Trophoblast cell (in vitro differentiated cells and primary cell): ENCODE measurements around the gene PKP3.

Experiments
- DNase-seq, 2 donors: peaks; one replicate each; pipeline ENCODE4 v3.0.0-alpha.2; 2016
- H2AFZ ChIP-seq: 2 replicates; pipeline ENCODE4 v1.6.1; 2013; ENCODE audit warnings: low read length, moderate library complexity, mild to moderate bottlenecking; ENCODE audit not compliant: insufficient read depth, poor library complexity
- H2AK5ac ChIP-seq: 2 replicates; pipeline ENCODE4 v1.6.1; 2013; ENCODE audit warnings: mild to moderate bottlenecking, low read length
- H2BK120ac ChIP-seq: 2 replicates; pipeline ENCODE4 v1.6.1; 2013; ENCODE audit warnings: low read length, mild to moderate bottlenecking, moderate library complexity; ENCODE audit not compliant: insufficient read depth, poor library complexity
- H2BK12ac ChIP-seq: 2 replicates; pipeline ENCODE4 v1.6.1; 2013; ENCODE audit warnings: mild to moderate bottlenecking, low read length, moderate library complexity
- H2BK5ac ChIP-seq: 2 replicates; pipeline ENCODE4 v1.6.1; 2013; ENCODE audit warnings: low read length, low read depth, moderate library complexity, mild to moderate bottlenecking; ENCODE audit not compliant: poor library complexity
- H3K14ac ChIP-seq: 2 replicates; pipeline ENCODE4 v1.6.1; 2013; ENCODE audit warnings: mild to moderate bottlenecking, low read length
- H3K18ac ChIP-seq: 2 replicates; pipeline ENCODE4 v1.6.1; 2013; ENCODE audit warnings: mild to moderate bottlenecking, low read length
- H3K23ac ChIP-seq: 2 replicates; pipeline ENCODE4 v1.6.1; 2013; ENCODE audit warnings: low read length
- H3K27ac ChIP-seq: 2 replicates; pipeline ENCODE4 v1.5.1; 2013; ENCODE audit warnings: low read depth, mild to moderate bottlenecking, inconsistent platforms, low read length, moderate library complexity
- H3K27me3 ChIP-seq: 2 replicates; pipeline ENCODE4 v1.6.1; 2013; ENCODE audit warnings: inconsistent platforms, mild to moderate bottlenecking, low read length, moderate library complexity; ENCODE audit not compliant: insufficient read depth
- H3K36me3 ChIP-seq, 2 experiments: 1 replicate in 1 of 2; 2 replicates in 1 of 2; pipeline ENCODE4 v1.6.1; 2013; ENCODE audit warnings: low read length in 2 of 2, mild to moderate bottlenecking in 2 of 2, moderate library complexity in 1 of 2; ENCODE audit not compliant: insufficient read depth in 2 of 2, control insufficient read depth in 1 of 2
- H3K4ac ChIP-seq: 2 replicates; pipeline ENCODE4 v1.6.1; 2013; ENCODE audit warnings: low read depth, mild to moderate bottlenecking, low read length, moderate library complexity
- H3K4me1 ChIP-seq, 2 experiments: 1 replicate in 1 of 2; 2 replicates in 1 of 2; pipeline ENCODE4 v1.6.1; 2013; ENCODE audit warnings: low read length in 2 of 2, mild to moderate bottlenecking in 2 of 2, moderate library complexity in 1 of 2; ENCODE audit not compliant: insufficient read depth in 2 of 2, control insufficient read depth in 1 of 2
- H3K4me2 ChIP-seq: 2 replicates; pipeline ENCODE4 v1.6.1; 2013; ENCODE audit warnings: inconsistent platforms, mild to moderate bottlenecking, low read length, moderate library complexity
- H3K4me3 ChIP-seq: 2 replicates; pipeline ENCODE4 v1.5.1; 2013; ENCODE audit warnings: mild to moderate bottlenecking, low read depth, low read length, inconsistent platforms
- H3K79me1 ChIP-seq: one replicate; pipeline ENCODE4 v1.6.1; 2013; ENCODE audit warnings: low read length
- H3K79me2 ChIP-seq: 2 replicates; pipeline ENCODE4 v1.6.1; 2013; ENCODE audit warnings: low read length, mild to moderate bottlenecking; ENCODE audit not compliant: control insufficient read depth, insufficient read depth, poor library complexity
- H3K9ac ChIP-seq: 2 replicates; pipeline ENCODE4 v1.6.1; 2013; ENCODE audit warnings: mild to moderate bottlenecking, low read length
- H3K9me3 ChIP-seq: 2 replicates; pipeline ENCODE4 v1.6.1; 2013; ENCODE audit warnings: low read depth, mild to moderate bottlenecking, control low read depth, inconsistent platforms, low read length; ENCODE audit not compliant: insufficient read depth
- H4K12ac ChIP-seq: 2 replicates; pipeline ENCODE4 v1.6.1; 2013; ENCODE audit warnings: low read depth, mild to moderate bottlenecking, low read length, moderate library complexity
- H4K8ac ChIP-seq: 2 replicates; pipeline ENCODE4 v1.6.1; 2013; ENCODE audit warnings: low read depth, mild to moderate bottlenecking, low read length, moderate library complexity
- H4K91ac ChIP-seq: one replicate; pipeline ENCODE4 v1.6.1; 2013; ENCODE audit warnings: low read depth, mild to moderate bottlenecking, low read length, moderate library complexity
- WGBS: extraction: QIAGEN DNeasy Blood & Tissue Kit; methylation state at CpG from one replicate; pipeline ENCODE4 v1.1.7; 2013; ENCODE audit warnings: missing lambda C conversion rate; ENCODE audit not compliant: insufficient read length, insufficient coverage; ENCODE audit errors: extremely low coverage; 5-methylcytosine and 5-hydroxymethylcytosine counted together

The PKP3 gene

DNA sequence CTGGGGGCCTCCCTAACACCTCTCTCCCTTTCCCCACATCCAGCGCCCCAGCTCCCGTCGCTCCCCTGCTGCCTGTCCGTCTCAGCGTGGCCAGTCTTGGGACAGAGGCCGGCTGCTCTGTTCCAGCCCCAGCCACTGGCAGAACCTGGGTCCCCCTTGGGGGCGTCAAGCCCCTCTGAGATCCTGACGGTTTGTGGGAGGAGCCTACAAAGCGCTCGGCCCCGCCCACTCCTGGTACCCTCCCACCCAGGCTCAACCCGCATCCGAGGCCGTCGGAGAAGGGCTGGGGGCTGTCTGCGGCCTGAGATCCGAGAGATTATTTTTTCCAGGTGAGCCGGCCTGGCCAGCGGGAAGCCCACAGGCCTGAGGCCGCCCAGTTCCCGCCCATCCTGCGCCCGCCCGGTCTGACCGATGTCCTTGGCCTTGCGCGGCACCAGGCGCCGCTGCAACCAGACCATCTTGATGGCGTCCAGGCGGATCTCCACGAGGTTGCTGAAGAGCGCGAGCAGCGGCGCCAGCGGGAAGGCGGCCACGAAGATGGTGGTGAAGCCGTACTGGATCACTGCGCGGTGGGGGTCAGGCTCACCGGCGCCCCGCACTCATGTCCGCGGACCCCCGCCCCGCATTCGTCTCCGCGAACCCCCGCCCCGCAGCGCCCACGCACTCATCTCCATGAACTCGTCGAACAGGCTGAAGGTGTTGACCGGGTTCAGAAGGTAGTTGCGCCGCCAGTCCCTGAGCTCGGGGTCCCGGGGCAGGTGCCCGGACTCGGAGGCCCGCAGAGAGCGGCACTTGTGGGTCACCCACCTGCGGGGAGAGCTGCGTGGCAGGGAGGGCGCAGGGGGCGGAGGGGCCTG lies 26.3 kb downstream of the PKP3 start:
- no peak overlapping the region for H2AFZ ChIP-seq
- no peak overlapping the region for H2AK5ac ChIP-seq
- no peaks in the 10 kb centered on the region for H3K27me3 ChIP-seq
- no peak overlapping the region for H4K8ac ChIP-seq
- no peaks in the 10 kb centered on the region for H3K36me3 ChIP-seq
- no peak overlapping the region for H2BK12ac ChIP-seq
- peaks cover 4% of the 10 kb centered on the region for H3K9me3 ChIP-seq
- H3K79me2 ChIP-seq, result peaks cover 14% of the 10 kb centered on the region
- H3K23ac ChIP-seq, result no peak overlapping the region
- no peak overlapping the region for H2BK120ac ChIP-seq
- WGBS, result no CpG with 5 or more reads among the region's 71 CpGs
- no peak overlapping the region for H2BK5ac ChIP-seq
- H3K4me2 ChIP-seq, result no peak overlapping the region
- no peak overlapping the region for H3K27ac ChIP-seq
- no peak overlapping the region for H4K91ac ChIP-seq
- H3K4me1 ChIP-seq, result peaks cover 19 to 32% of the 10 kb centered on the region in 2 experiments
- H4K12ac ChIP-seq, result no peak overlapping the region
- H3K4ac ChIP-seq, result no peak overlapping the region
- peaks cover 20% of the 10 kb centered on the region for H3K79me1 ChIP-seq
- H3K18ac ChIP-seq, result no peak overlapping the region
- DNase-seq, result peak; percentile 81 to 85
- H3K9ac ChIP-seq, result no peak overlapping the region
- no peak overlapping the region for H3K14ac ChIP-seq
- H3K4me3 ChIP-seq, result no peak overlapping the region

DNA sequence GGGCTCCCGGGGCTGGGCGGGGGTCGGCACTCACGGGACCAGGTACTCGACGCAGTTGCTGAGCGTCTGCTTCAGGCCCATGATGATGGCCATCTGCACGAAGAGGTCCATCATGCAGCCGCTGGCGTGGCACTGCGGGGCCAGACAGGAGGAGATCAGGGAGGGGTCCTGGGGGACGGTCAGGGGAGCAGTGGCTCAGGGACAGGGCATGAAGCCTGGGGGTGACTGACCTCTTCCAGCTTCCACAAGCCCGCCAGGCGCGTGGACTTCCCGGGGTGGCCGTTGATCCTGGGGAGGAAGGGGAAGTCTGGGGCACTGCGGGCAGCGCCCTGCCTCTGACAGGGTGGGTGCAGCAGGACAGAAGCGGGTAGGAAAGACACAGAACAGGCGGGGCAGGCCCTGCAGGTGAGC lies 26.9 kb downstream of the PKP3 start:
- Histone ChIP-seq H2AFZ (no peak overlapping the region), H3K27ac (no peak overlapping the region), H3K18ac (no peak overlapping the region), H4K12ac (no peak overlapping the region), H2BK12ac (no peak overlapping the region), H2BK120ac (no peak overlapping the region), H3K23ac (no peak overlapping the region), H3K79me1 (peaks cover 18% of the 10 kb centered on the region), H4K91ac (peak overlapping the region; percentile 37), H3K4me2 (no peak overlapping the region), H3K4me3 (no peak overlapping the region), H3K79me2 (peaks cover 9% of the 10 kb centered on the region), H2AK5ac (no peak overlapping the region), H3K27me3 (no peaks in the 10 kb centered on the region), H3K4ac (no peak overlapping the region), H4K8ac (no peak overlapping the region), H3K9me3 (peaks cover 4% of the 10 kb centered on the region), H2BK5ac (no peak overlapping the region), H3K9ac (no peak overlapping the region), H3K36me3 (no peaks in the 10 kb centered on the region), H3K4me1 (peaks cover 16 to 32% of the 10 kb centered on the region in 2 experiments), H3K14ac (no peak overlapping the region)
- no peak for DNase-seq
- no CpG with 5 or more reads among the region's 21 CpGs for WGBS

DNA sequence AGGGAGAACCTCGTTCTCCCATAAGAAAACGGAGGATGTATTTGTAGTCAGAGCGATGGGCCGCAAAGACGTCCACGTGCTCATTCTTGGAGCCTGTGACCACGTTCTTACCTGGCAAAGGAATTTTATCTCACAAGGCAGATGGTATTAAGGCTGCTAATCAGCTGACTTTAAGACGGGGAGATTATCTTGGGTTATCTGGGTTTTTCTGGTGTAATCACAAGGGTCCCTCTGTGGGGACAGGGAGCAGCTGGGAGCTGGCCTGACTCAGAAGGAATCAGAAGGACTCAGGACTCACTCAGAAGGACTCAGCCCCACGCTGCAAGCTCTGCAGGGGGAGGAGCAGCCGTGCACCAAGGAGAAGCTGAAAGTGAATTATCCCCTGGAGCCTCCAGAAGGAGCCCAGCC lies 28.2 kb downstream of the PKP3 start:
- no peak overlapping the region for H4K91ac ChIP-seq
- H3K9ac ChIP-seq, result no peak overlapping the region
- no peak overlapping the region for H3K4ac ChIP-seq
- no peak overlapping the region for H3K23ac ChIP-seq
- no peak overlapping the region for H3K4me3 ChIP-seq
- H3K4me2 ChIP-seq, result no peak overlapping the region
- H3K27me3 ChIP-seq, result no peaks in the 10 kb centered on the region
- no peak overlapping the region for H2BK5ac ChIP-seq
- H4K8ac ChIP-seq, result no peak overlapping the region
- no peak overlapping the region for H3K18ac ChIP-seq
- no peak overlapping the region for H2AK5ac ChIP-seq
- peak; percentile 60 to 74 for DNase-seq
- H2BK120ac ChIP-seq, result no peak overlapping the region
- no peak overlapping the region for H4K12ac ChIP-seq
- H3K27ac ChIP-seq, result no peak overlapping the region
- H3K9me3 ChIP-seq, result peaks cover 4% of the 10 kb centered on the region
- H2BK12ac ChIP-seq, result no peak overlapping the region
- no peaks in the 10 kb centered on the region for H3K36me3 ChIP-seq
- no peak overlapping the region for H3K14ac ChIP-seq
- peaks cover 6% of the 10 kb centered on the region for H3K79me1 ChIP-seq
- no CpG with 5 or more reads among the region's 10 CpGs for WGBS
- no peak overlapping the region for H2AFZ ChIP-seq
- peaks cover 10 to 19% of the 10 kb centered on the region in 2 experiments for H3K4me1 ChIP-seq
- H3K79me2 ChIP-seq, result no peaks in the 10 kb centered on the region

DNA sequence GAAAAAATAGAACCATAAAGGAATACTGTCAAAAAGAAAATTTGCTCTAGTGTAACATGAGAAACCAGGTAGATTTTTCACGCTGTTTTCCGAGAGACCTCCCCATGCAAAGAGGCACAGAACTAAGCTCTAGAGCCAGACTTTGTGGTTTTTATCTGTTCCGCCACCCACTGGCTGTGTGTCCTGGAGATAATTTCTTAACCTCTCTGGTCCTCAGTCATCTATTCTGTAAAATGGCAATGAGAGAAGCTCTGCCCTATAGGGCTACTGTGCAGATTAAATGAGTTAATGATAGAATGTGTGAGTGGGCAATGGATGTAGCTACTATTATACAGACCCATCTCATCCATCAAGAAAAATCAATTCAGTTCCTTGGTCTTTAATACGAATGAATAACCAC lies 30.2 kb downstream of the PKP3 start:
- H2AFZ ChIP-seq, result no peak overlapping the region
- H3K4me2 ChIP-seq, result no peak overlapping the region
- H3K4ac ChIP-seq, result no peak overlapping the region
- no CpG with 5 or more reads among the region's 4 CpGs for WGBS
- no peak overlapping the region for H2BK120ac ChIP-seq
- H3K36me3 ChIP-seq, result no peaks in the 10 kb centered on the region
- H3K79me2 ChIP-seq, result no peaks in the 10 kb centered on the region
- H3K14ac ChIP-seq, result no peak overlapping the region
- H2BK5ac ChIP-seq, result no peak overlapping the region
- no peak overlapping the region for H4K91ac ChIP-seq
- no peak overlapping the region for H3K4me3 ChIP-seq
- H3K79me1 ChIP-seq, result no peaks in the 10 kb centered on the region
- H3K9ac ChIP-seq, result no peak overlapping the region
- H2AK5ac ChIP-seq, result no peak overlapping the region
- H4K8ac ChIP-seq, result no peak overlapping the region
- no peak overlapping the region for H4K12ac ChIP-seq
- H3K23ac ChIP-seq, result no peak overlapping the region
- no peak overlapping the region for H3K27ac ChIP-seq
- H2BK12ac ChIP-seq, result no peak overlapping the region
- no peaks in the 10 kb centered on the region for H3K4me1 ChIP-seq
- no peaks in the 10 kb centered on the region for H3K27me3 ChIP-seq
- H3K9me3 ChIP-seq, result no peaks in the 10 kb centered on the region
- no peak overlapping the region for H3K18ac ChIP-seq
- no peak for DNase-seq
